Astrocyte (in vitro differentiated cells and primary cell): Measurements from ENCODE around the gene NPEPL1. TPM values are rescaled to one million over a fixed set of nuclear protein-coding genes. Genes with fewer than 3 reads are reported as not detected.

ENCODE experiments used
- DNase-seq: peaks from one replicate; pipeline ENCODE4 v3.0.0-alpha.2; 2010; ENCODE audit warnings: low read depth
- FAIRE-seq: peaks from 2 replicates; lab custom pipeline; 2011; peaks lifted over from hg19 to GRCh38; lab: Jason Lieb, UNC
- H2AFZ ChIP-seq: 2 replicates; pipeline ENCODE4 v1.6.0; 2012; ENCODE audit warnings: low read depth, low read length, inconsistent platforms
- H3K27ac ChIP-seq: 2 replicates; pipeline ENCODE4 v1.5.1; 2011; ENCODE audit warnings: low read depth, low read length, inconsistent platforms
- H3K27me3 ChIP-seq: 2 replicates; pipeline ENCODE4 v1.6.0; 2011; ENCODE audit warnings: low read length, inconsistent platforms; ENCODE audit not compliant: insufficient read depth
- H3K36me3 ChIP-seq: 2 replicates; pipeline ENCODE4 v1.5.1; 2011; ENCODE audit warnings: low read length, inconsistent platforms; ENCODE audit not compliant: insufficient read depth
- H3K4me1 ChIP-seq: 2 replicates; pipeline ENCODE4 v1.5.1; 2011; ENCODE audit warnings: low read length, inconsistent platforms; ENCODE audit not compliant: insufficient read depth
- H3K4me2 ChIP-seq: 2 replicates; pipeline ENCODE4 v1.6.0; 2012; ENCODE audit warnings: low read length, inconsistent platforms
- H3K4me3 ChIP-seq: 2 replicates; pipeline ENCODE4 v1.5.1; 2011; ENCODE audit warnings: low read depth, mild to moderate bottlenecking, low read length, inconsistent platforms; ENCODE audit not compliant: insufficient read depth
- H3K79me2 ChIP-seq: 2 replicates; pipeline ENCODE4 v1.6.0; 2012; ENCODE audit warnings: mild to moderate bottlenecking, low read length, inconsistent platforms; ENCODE audit not compliant: insufficient read depth
- H3K9ac ChIP-seq: 2 replicates; pipeline ENCODE4 v1.6.0; 2012; ENCODE audit warnings: mild to moderate bottlenecking, low read length, inconsistent platforms
- H3K9me3 ChIP-seq: 2 replicates; pipeline ENCODE4 v1.5.1; 2012; ENCODE audit warnings: low read depth, mild to moderate bottlenecking, low read length, inconsistent platforms; ENCODE audit not compliant: insufficient read depth
- H4K20me1 ChIP-seq: 2 replicates; pipeline ENCODE4 v1.6.0; 2012; ENCODE audit warnings: low read length, inconsistent platforms; ENCODE audit not compliant: insufficient read depth
- H3K27ac Mint-ChIP-seq: one replicate; pipeline ENCODE4 v1.8.0; 2021; ENCODE audit warnings: mild to moderate bottlenecking, mixed read lengths; ENCODE audit not compliant: unreplicated experiment
- H3K27me3 Mint-ChIP-seq: one replicate; pipeline ENCODE4 v1.8.0; 2021; ENCODE audit warnings: low read depth, mixed read lengths; ENCODE audit not compliant: unreplicated experiment
- H3K36me3 Mint-ChIP-seq: one replicate; pipeline ENCODE4 v1.8.0; 2021; ENCODE audit warnings: low read depth, mixed read lengths; ENCODE audit not compliant: unreplicated experiment
- H3K4me1 Mint-ChIP-seq: one replicate; pipeline ENCODE4 v1.8.0; 2021; ENCODE audit warnings: low read depth, mixed read lengths; ENCODE audit not compliant: unreplicated experiment
- H3K4me3 Mint-ChIP-seq: one replicate; pipeline ENCODE4 v1.8.0; 2021; ENCODE audit warnings: mild to moderate bottlenecking, moderate library complexity, mixed read lengths; ENCODE audit not compliant: unreplicated experiment
- H3K9me3 Mint-ChIP-seq: one replicate; pipeline ENCODE4 v1.8.0; 2021; ENCODE audit warnings: mild to moderate bottlenecking, mixed read lengths; ENCODE audit not compliant: unreplicated experiment
- EZH2 ChIP-seq: IDR thresholded peaks from 2 replicates; pipeline ENCODE4 v1.6.1; 2012; ENCODE audit warnings: mild to moderate bottlenecking, low read length, inconsistent platforms; ENCODE audit not compliant: insufficient read depth
- total RNA-seq: library from RNA; stranded (reverse); gene quantifications from 2 replicates; pipeline ENCODE4 v1.2.1, GENCODE V29; 2021
- TF ChIP-seq, protein P1 (sequence below): IDR thresholded peaks from 2 replicates; pipeline ENCODE4 v1.5.1; 2011; ENCODE audit warnings: low read depth, mild to moderate bottlenecking, inconsistent platforms, low read length, moderate library complexity; ENCODE audit not compliant: insufficient read depth

Gene NPEPL1
- total RNA-seq, 1 donor from 2014 or later: 27.1 TPM

GRCh38 chr20:58675641-58676040, 17.0 kb upstream of the NPEPL1 start:
- no peaks in the 10 kb centered on the region for H3K9me3 ChIP-seq
- H3K4me3 ChIP-seq: no peak overlapping the region
- no peaks in the 10 kb centered on the region for H3K27me3 ChIP-seq
- no peak for TF ChIP-seq EZH2
- TF ChIP-seq, protein P1, sequence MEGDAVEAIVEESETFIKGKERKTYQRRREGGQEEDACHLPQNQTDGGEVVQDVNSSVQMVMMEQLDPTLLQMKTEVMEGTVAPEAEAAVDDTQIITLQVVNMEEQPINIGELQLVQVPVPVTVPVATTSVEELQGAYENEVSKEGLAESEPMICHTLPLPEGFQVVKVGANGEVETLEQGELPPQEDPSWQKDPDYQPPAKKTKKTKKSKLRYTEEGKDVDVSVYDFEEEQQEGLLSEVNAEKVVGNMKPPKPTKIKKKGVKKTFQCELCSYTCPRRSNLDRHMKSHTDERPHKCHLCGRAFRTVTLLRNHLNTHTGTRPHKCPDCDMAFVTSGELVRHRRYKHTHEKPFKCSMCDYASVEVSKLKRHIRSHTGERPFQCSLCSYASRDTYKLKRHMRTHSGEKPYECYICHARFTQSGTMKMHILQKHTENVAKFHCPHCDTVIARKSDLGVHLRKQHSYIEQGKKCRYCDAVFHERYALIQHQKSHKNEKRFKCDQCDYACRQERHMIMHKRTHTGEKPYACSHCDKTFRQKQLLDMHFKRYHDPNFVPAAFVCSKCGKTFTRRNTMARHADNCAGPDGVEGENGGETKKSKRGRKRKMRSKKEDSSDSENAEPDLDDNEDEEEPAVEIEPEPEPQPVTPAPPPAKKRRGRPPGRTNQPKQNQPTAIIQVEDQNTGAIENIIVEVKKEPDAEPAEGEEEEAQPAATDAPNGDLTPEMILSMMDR: no peak
- no peaks in the 10 kb centered on the region for H4K20me1 ChIP-seq
- no peak overlapping the region for H3K4me2 ChIP-seq
- no peaks in the 10 kb centered on the region for H3K9me3 Mint-ChIP-seq
- no peaks in the 10 kb centered on the region for H3K27me3 Mint-ChIP-seq
- H3K36me3 ChIP-seq: peaks cover 25% of the 10 kb centered on the region
- no peaks in the 10 kb centered on the region for H3K79me2 ChIP-seq
- peaks cover 13% of the 10 kb centered on the region for H3K36me3 Mint-ChIP-seq
- no peak overlapping the region for H2AFZ ChIP-seq
- H3K9ac ChIP-seq: no peak overlapping the region
- H3K4me3 Mint-ChIP-seq: no peak overlapping the region
- FAIRE-seq: no peak
- H3K4me1 ChIP-seq: no peaks in the 10 kb centered on the region
- H3K4me1 Mint-ChIP-seq: no peaks in the 10 kb centered on the region
- DNase-seq: no peak
- no peak overlapping the region for H3K27ac Mint-ChIP-seq
- H3K27ac ChIP-seq: no peak overlapping the region

DNA sequence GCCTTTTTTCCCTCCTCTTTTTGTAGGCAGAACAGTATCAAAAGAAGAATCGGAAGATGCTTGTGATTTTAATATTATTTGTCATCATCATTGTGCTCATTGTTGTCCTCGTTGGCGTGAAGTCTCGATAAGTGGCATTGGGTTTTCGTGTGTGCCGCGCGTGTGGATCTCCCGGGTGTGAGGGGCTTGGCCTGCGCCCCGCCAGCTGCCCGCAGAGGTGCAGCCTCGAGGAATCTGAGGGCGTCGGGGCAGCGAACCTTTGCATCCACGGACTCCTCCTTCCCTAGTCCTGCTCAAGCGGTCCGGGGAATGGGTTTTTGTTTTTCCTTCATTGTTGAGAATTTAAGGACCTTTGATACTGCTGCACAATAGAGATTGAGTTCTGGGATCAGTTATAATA, 16.4 kb upstream of the NPEPL1 start:
- H3K4me1 Mint-ChIP-seq: no peaks in the 10 kb centered on the region
- no peak overlapping the region for H3K27ac Mint-ChIP-seq
- no peak overlapping the region for H3K27ac ChIP-seq

GRCh38 chr20:58677079-58677604, 15.5 kb upstream of the NPEPL1 start:
- Mint-ChIP-seq H3K27ac (no peak overlapping the region), H3K9me3 (no peaks in the 10 kb centered on the region), H3K4me3 (no peak overlapping the region), H3K27me3 (no peaks in the 10 kb centered on the region), H3K4me1 (no peaks in the 10 kb centered on the region), H3K36me3 (peaks cover 13% of the 10 kb centered on the region)
- FAIRE-seq (no peak), DNase-seq (no peak)
- TF ChIP-seq, protein P1: no peak
- TF ChIP-seq EZH2: no peak
- Histone ChIP-seq H3K36me3 (peaks cover 22% of the 10 kb centered on the region), H3K9ac (no peak overlapping the region), H3K79me2 (no peaks in the 10 kb centered on the region), H3K4me3 (no peak overlapping the region), H3K9me3 (no peaks in the 10 kb centered on the region), H3K4me1 (peaks cover under 1% of the 10 kb centered on the region), H3K27me3 (no peaks in the 10 kb centered on the region), H4K20me1 (no peaks in the 10 kb centered on the region), H3K4me2 (no peak overlapping the region), H3K27ac (no peak overlapping the region), H2AFZ (no peak overlapping the region)

More for the DNA sequence above, 16.4 kb upstream of the NPEPL1 start:
- FAIRE-seq (no peak), DNase-seq (no peak)
- H3K36me3 Mint-ChIP-seq: peaks cover 13% of the 10 kb centered on the region
- no peak overlapping the region for H3K4me3 Mint-ChIP-seq
- Histone ChIP-seq H3K4me2 (no peak overlapping the region), H3K36me3 (peaks cover 22% of the 10 kb centered on the region), H3K27me3 (no peaks in the 10 kb centered on the region), H3K9me3 (no peaks in the 10 kb centered on the region), H2AFZ (no peak overlapping the region), H3K4me3 (no peak overlapping the region), H3K9ac (no peak overlapping the region), H3K4me1 (no peaks in the 10 kb centered on the region), H3K79me2 (no peaks in the 10 kb centered on the region), H4K20me1 (no peaks in the 10 kb centered on the region)
- no peaks in the 10 kb centered on the region for H3K9me3 Mint-ChIP-seq
- no peak for TF ChIP-seq EZH2
- TF ChIP-seq, protein P1: no peak
- no peaks in the 10 kb centered on the region for H3K27me3 Mint-ChIP-seq
